HK-2 (cell line): ENCODE data around the gene GRAMD4.

Experiments used
- DNase-seq: peaks from one replicate; pipeline ENCODE4 v3.0.0-alpha.2; 2018; ENCODE audit not compliant: unreplicated experiment

The GRAMD4 gene

GRCh38 chr22:46619830-46620501, at the start of gene GRAMD4:
GRAMD4 (plus strand) TSS chr22:46620386; CDS start chr22:46626800, 6,414 bp downstream.
- no peak for DNase-seq

GRCh38 chr22:46571642-46572250, 48.4 kb upstream of the GRAMD4 start:
- DNase-seq = no peak

- no peak for DNase-seq
Observed at GRCh38 chr22:46572911-46573780, 47.0 kb upstream of the GRAMD4 start.

GRCh38 chr22:46573781-46574437, 46.3 kb upstream of the GRAMD4 start:
- no peak for DNase-seq

GRCh38 chr22:46574438-46574992, 45.7 kb upstream of the GRAMD4 start:
- DNase-seq = no peak

- no peak for DNase-seq
Observed at GRCh38 chr22:46574993-46575910, 44.9 kb upstream of the GRAMD4 start.

- no peak for DNase-seq
Observed at GRCh38 chr22:46575911-46576555, 44.2 kb upstream of the GRAMD4 start.

GRCh38 chr22:46576556-46577367, 43.4 kb upstream of the GRAMD4 start:
- no peak for DNase-seq

GRCh38 chr22:46577368-46578249, 42.6 kb upstream of the GRAMD4 start:
- DNase-seq = no peak

GRCh38 chr22:46578251-46578823, 41.8 kb upstream of the GRAMD4 start:
- no peak for DNase-seq

GRCh38 chr22:46578824-46579561, 41.2 kb upstream of the GRAMD4 start:
- DNase-seq = no peak

GRCh38 chr22:46579751-46580449, 40.3 kb upstream of the GRAMD4 start:
- DNase-seq = no peak

GRCh38 chr22:46580940-46581537, 39.1 kb upstream of the GRAMD4 start:
- no peak for DNase-seq

- no peak for DNase-seq
Observed at GRCh38 chr22:46581538-46582244, 38.5 kb upstream of the GRAMD4 start.

- no peak for DNase-seq
Observed at GRCh38 chr22:46582281-46582933, 37.8 kb upstream of the GRAMD4 start.
